H1 (cell line): ENCODE results near the gene LCOR. TPM values are rescaled to one million over a fixed set of nuclear protein-coding genes. Genes with fewer than 3 reads are reported as not detected.

Experiments
- CTCF ChIA-PET: fragments of 300-600 bp; sonication (Branson Sonifier 250); formaldehyde crosslinking; loops from one replicate; lab custom pipeline; 2021; ENCODE audit not compliant: partially characterized antibody; lab: Charles Lee
- POLR2A ChIA-PET: fragments of 300-600 bp; sonication (Branson Sonifier 250); formaldehyde crosslinking; loops from one replicate; lab custom pipeline; 2021; ENCODE audit warnings: inconsistent platforms; ENCODE audit not compliant: partially characterized antibody; lab: Charles Lee
- DNase-seq, 2 experiments: peaks; one replicate each; pipeline versions ENCODE4 v3.0.0 to v3.0.0-alpha.2; 2010 to 2022; ENCODE audit warnings: low spot score in 2 of 2, low read depth in 1 of 2, mixed read lengths in 1 of 2
- FAIRE-seq: peaks from 2 replicates; lab custom pipeline; 2011; peaks lifted over from hg19 to GRCh38; lab: Jason Lieb, UNC
- H2AFZ ChIP-seq: 2 replicates; pipeline ENCODE4 v1.8.1; 2012; ENCODE audit warnings: low read length, inconsistent platforms
- H2AK5ac ChIP-seq: 2 replicates; pipeline ENCODE4 v1.6.1; 2013; ENCODE audit warnings: low read depth, low read length
- H2BK120ac ChIP-seq: replicated peaks from 2 replicates; pipeline ENCODE3; 2013; ENCODE audit warnings: low read depth, low read length, inconsistent platforms
- H2BK12ac ChIP-seq: 2 replicates; pipeline ENCODE4 v1.6.1; 2013; ENCODE audit warnings: low read depth, low read length
- H2BK15ac ChIP-seq: 2 replicates; pipeline ENCODE4 v1.6.1; 2013; ENCODE audit warnings: low read length
- H2BK20ac ChIP-seq: 2 replicates; pipeline ENCODE4 v1.6.1; 2013; ENCODE audit warnings: low read length
- H2BK5ac ChIP-seq: 2 replicates; pipeline ENCODE4 v1.6.1; 2013; ENCODE audit warnings: low read depth, low read length
- H3K14ac ChIP-seq: 2 replicates; pipeline ENCODE4 v1.6.1; 2013; ENCODE audit warnings: inconsistent platforms; ENCODE audit not compliant: insufficient read length
- H3K18ac ChIP-seq: 2 replicates; pipeline ENCODE4 v1.6.1; 2013; ENCODE audit warnings: low read length; ENCODE audit errors: extremely low read depth
- H3K23ac ChIP-seq: 2 replicates; pipeline ENCODE4 v1.6.1; 2013; ENCODE audit warnings: inconsistent platforms; ENCODE audit not compliant: insufficient read length
- H3K23me2 ChIP-seq: 2 replicates; pipeline ENCODE4 v1.6.1; 2013; ENCODE audit warnings: low read depth, low read length
- H3K27ac ChIP-seq: 2 replicates; pipeline ENCODE4 v1.6.1; 2011; ENCODE audit warnings: low read depth, low read length, inconsistent platforms
- H3K27me3 ChIP-seq, 4 experiments: replicated peaks in 1 of 4; 1 replicate in 1 of 4; 2 replicates in 3 of 4; pipeline versions ENCODE4 v1.6.1 to v1.8.1; 2011 to 2013; ENCODE audit warnings: low read length in 3 of 4, mild to moderate bottlenecking in 3 of 4, inconsistent platforms in 2 of 4, mixed read lengths in 2 of 4, moderate library complexity in 1 of 4; ENCODE audit not compliant: control insufficient read depth in 3 of 4, insufficient read depth in 3 of 4; ENCODE audit errors: extremely low read depth in 1 of 4
- H3K36me3 ChIP-seq, 4 experiments: 2 replicates each; pipeline versions ENCODE4 v1.6.1 to v1.8.1; 2011 to 2013; ENCODE audit warnings: mild to moderate bottlenecking in 4 of 4, low read length in 3 of 4, moderate library complexity in 2 of 4, control low read depth in 1 of 4, inconsistent platforms in 1 of 4; ENCODE audit not compliant: insufficient read depth in 4 of 4, control insufficient read depth in 2 of 4
- H3K4ac ChIP-seq: replicated peaks from 2 replicates; pipeline ENCODE3; 2013; ENCODE audit warnings: low read length, low read depth, mixed read lengths, inconsistent platforms; ENCODE audit not compliant: insufficient read length
- H3K4me1 ChIP-seq, 4 experiments: replicated peaks in 1 of 4; 1 replicate in 1 of 4; 2 replicates in 3 of 4; pipeline versions ENCODE4 v1.6.1 to v1.8.1; 2011 to 2013; ENCODE audit warnings: low read length in 3 of 4, inconsistent platforms in 2 of 4, mixed read lengths in 1 of 4; ENCODE audit not compliant: insufficient read depth in 4 of 4, control insufficient read depth in 3 of 4
- H3K4me2 ChIP-seq, 2 experiments: 2 replicates each; pipeline versions ENCODE4 v1.6.1 to v1.8.1; 2011 to 2013; ENCODE audit warnings: low read depth in 2 of 2, low read length in 2 of 2, control low read depth in 1 of 2, inconsistent platforms in 1 of 2, mild to moderate bottlenecking in 1 of 2; ENCODE audit not compliant: insufficient read depth in 1 of 2
- H3K4me3 ChIP-seq, 4 experiments: fragments of 200-600, 300-600 bp in 1 of 4; sonication (generic), shearing (Covaris generic), sonication (Bioruptor Twin) in 1 of 4; 2 replicates each; pipeline versions ENCODE4 v1.5.1 to v1.8.1; 2011 to 2016; ENCODE audit warnings: low read length in 4 of 4, low read depth in 3 of 4, control low read depth in 2 of 4, inconsistent platforms in 2 of 4, mild to moderate bottlenecking in 2 of 4, mixed read lengths in 1 of 4, moderate library complexity in 1 of 4; ENCODE audit not compliant: insufficient read depth in 2 of 4; ENCODE audit errors: extremely low read depth in 1 of 4
- H3K56ac ChIP-seq: replicated peaks from 2 replicates; pipeline ENCODE3; 2013; ENCODE audit warnings: low read depth, mild to moderate bottlenecking, mixed read lengths, low read length, inconsistent platforms; ENCODE audit not compliant: insufficient read length
- H3K79me1 ChIP-seq: 2 replicates; pipeline ENCODE4 v1.6.1; 2013; ENCODE audit warnings: low read depth, low read length, control low read depth
- H3K79me2 ChIP-seq, 2 experiments: 2 replicates each; pipeline versions ENCODE4 v1.6.1 to v1.8.1; 2012 to 2013; ENCODE audit warnings: low read length in 2 of 2, mild to moderate bottlenecking in 2 of 2, inconsistent platforms in 1 of 2; ENCODE audit not compliant: insufficient read depth in 2 of 2, control insufficient read depth in 1 of 2
- H3K9ac ChIP-seq, 4 experiments: replicated peaks in 1 of 4; 1 replicate in 1 of 4; 2 replicates in 3 of 4; pipeline versions ENCODE4 v1.6.1 to v1.8.1; 2011 to 2013; ENCODE audit warnings: low read depth in 3 of 4, low read length in 3 of 4, control low read depth in 2 of 4, mild to moderate bottlenecking in 2 of 4, moderate library complexity in 2 of 4, inconsistent platforms in 1 of 4; ENCODE audit errors: extremely low read depth in 1 of 4
- H3K9me3 ChIP-seq, 2 experiments: 2 replicates each; pipeline versions ENCODE4 v1.6.1 to v1.8.1; 2012 to 2013; ENCODE audit warnings: mild to moderate bottlenecking in 2 of 2, moderate library complexity in 2 of 2, control low read depth in 1 of 2, inconsistent platforms in 1 of 2, low read depth in 1 of 2, low read length in 1 of 2, mixed read lengths in 1 of 2; ENCODE audit not compliant: insufficient read depth in 2 of 2
- H4K20me1 ChIP-seq, 2 experiments: replicated peaks in 1 of 2; 2 replicates each; pipeline versions ENCODE3 to v1.8.1; 2011 to 2013; ENCODE audit warnings: inconsistent platforms in 2 of 2, low read length in 2 of 2, mild to moderate bottlenecking in 1 of 2; ENCODE audit not compliant: insufficient read depth in 2 of 2, control insufficient read depth in 1 of 2
- H4K5ac ChIP-seq: 2 replicates; pipeline ENCODE4 v1.6.1; 2013; ENCODE audit warnings: low read length, low read depth, mixed read lengths, inconsistent platforms; ENCODE audit not compliant: insufficient read length
- H4K8ac ChIP-seq: 2 replicates; pipeline ENCODE4 v1.8.0; 2013; ENCODE audit warnings: mild to moderate bottlenecking, moderate library complexity, low read length, inconsistent platforms; ENCODE audit not compliant: insufficient read depth; ENCODE audit errors: extremely low read depth
- H4K91ac ChIP-seq: replicated peaks from 2 replicates; pipeline ENCODE3; 2013; ENCODE audit warnings: low read length, mixed read lengths, inconsistent platforms; ENCODE audit not compliant: insufficient read length
- BCL11A ChIP-seq, 2 experiments: IDR thresholded peaks; one replicate each; pipeline ENCODE4 v1.6.1; 2011; ENCODE audit warnings: low read depth in 2 of 2, low read length in 2 of 2, mild to moderate bottlenecking in 2 of 2
- CBX8 ChIP-seq: fragments of 300-800, 300-1000 bp; sonication (generic); IDR thresholded peaks from 2 replicates; pipeline ENCODE4 v1.7.1; 2016; ENCODE audit warnings: low read depth, low read length, borderline replicate concordance
- CHD2 ChIP-seq: IDR thresholded peaks from 2 replicates; pipeline ENCODE4 v1.6.1; 2012; ENCODE audit warnings: low read length, improper control_type of control experiment
- FOSL1 ChIP-seq: IDR thresholded peaks from 2 replicates; pipeline ENCODE4 v1.6.1; 2011; ENCODE audit warnings: mild to moderate bottlenecking, low read depth, low read length, moderate library complexity; ENCODE audit not compliant: insufficient read depth
- HDAC2 ChIP-seq, 2 experiments: fragments of 300-600 bp in 1 of 2; sonication (generic) in 1 of 2; IDR thresholded peaks; 2 replicates each; pipeline ENCODE4 v1.6.1; 2011 to 2012; ENCODE audit warnings: low read depth in 2 of 2, low read length in 2 of 2, mild to moderate bottlenecking in 2 of 2, moderate library complexity in 2 of 2, borderline replicate concordance in 1 of 2, inconsistent platforms in 1 of 2
- KDM4A ChIP-seq: IDR thresholded peaks from one replicate; pipeline ENCODE4 v1.7.1; 2012; ENCODE audit warnings: low read depth, mild to moderate bottlenecking, moderate library complexity, low read length, inconsistent platforms; ENCODE audit not compliant: severe bottlenecking
- MAFK ChIP-seq: IDR thresholded peaks from 2 replicates; pipeline ENCODE4 v1.6.1; 2012; ENCODE audit warnings: low read depth, mild to moderate bottlenecking, improper control_type of control experiment, low read length
- POLR2A ChIP-seq, 2 experiments: IDR thresholded peaks; 1 replicate in 1 of 2; 2 replicates in 1 of 2; pipeline ENCODE4 v1.6.1; 2011; ENCODE audit warnings: low read depth in 2 of 2, low read length in 2 of 2, mild to moderate bottlenecking in 2 of 2; ENCODE audit errors: control extremely low read depth in 1 of 2
- RXRA ChIP-seq: IDR thresholded peaks from 2 replicates; pipeline ENCODE4 v1.6.1; 2011; ENCODE audit warnings: low read depth, mild to moderate bottlenecking, low read length, moderate library complexity; ENCODE audit not compliant: insufficient read depth
- SIN3A ChIP-seq, 2 experiments: IDR thresholded peaks in 1 of 2; conservative IDR thresholded peaks in 1 of 2; 2 replicates each; pipeline ENCODE4 v1.6.1; 2011 to 2012; ENCODE audit warnings: low read length in 2 of 2, improper control_type of control experiment in 1 of 2, low read depth in 1 of 2, mild to moderate bottlenecking in 1 of 2
- SIX5 ChIP-seq: IDR thresholded peaks from 2 replicates; pipeline ENCODE4 v1.6.1; 2011; ENCODE audit warnings: mild to moderate bottlenecking, low read depth, low read length
- SRF ChIP-seq: IDR thresholded peaks from 2 replicates; pipeline ENCODE4 v1.6.1; 2011; ENCODE audit warnings: mild to moderate bottlenecking, low read depth, low read length, moderate library complexity
- TAF1 ChIP-seq: IDR thresholded peaks from 2 replicates; pipeline ENCODE4 v1.6.1; 2011; ENCODE audit warnings: mild to moderate bottlenecking, low read depth, low read length
- TCF12 ChIP-seq: IDR thresholded peaks from 2 replicates; pipeline ENCODE4 v1.6.1; 2011; ENCODE audit warnings: low read depth, mild to moderate bottlenecking, low read length
- TEAD4 ChIP-seq: IDR thresholded peaks from 2 replicates; pipeline ENCODE4 v1.6.1; 2012; ENCODE audit warnings: low read depth, low read length, inconsistent platforms, mixed read lengths
- WGBS, 2 experiments: shearing (Covaris generic) in 1 of 2; methylation state at CpG; one replicate each; pipeline versions ENCODE4 v1.1.6 to v1.1.7; 2013 to 2015; ENCODE audit warnings: low lambda C conversion rate in 2 of 2, mixed read lengths in 2 of 2, inconsistent platforms in 1 of 2, low coverage in 1 of 2, missing lambda C conversion rate in 1 of 2; ENCODE audit not compliant: insufficient replicate concordance in 2 of 2, insufficient coverage in 1 of 2, insufficient read length in 1 of 2; ENCODE audit errors: extremely low coverage in 1 of 2, missing lambda C conversion rate in 1 of 2; 5-methylcytosine and 5-hydroxymethylcytosine counted together
- polyA plus RNA-seq, 7 experiments: library from polyadenylated mRNA; depleted of rRNA in 3 of 7; stranded (reverse) in 5 of 7; unstranded in 2 of 7; fragments of >200 nt in 5 of 7; fragments of 200-250 nt in 2 of 7; gene quantifications; 1 replicate in 5 of 7; 2 replicates in 1 of 7; 4 replicates in 1 of 7; pipeline versions ENCODE4 v1.2.1 to v1.2.3, GENCODE V29; 2011 to 2013; ENCODE audit warnings: missing spikeins in 2 of 7, mixed read lengths in 2 of 7
- total RNA-seq: library from RNA; stranded (reverse); fragmentation: NEBNext Ultra II Directional; extraction: Animal tissue kit (Norgen Biotek cat#: 25700); gene quantifications from 2 replicates; pipeline ENCODE4 v1.2.1, GENCODE V29; 2021

LCOR gene
- total and polyA plus RNA-seq, 2 of the 8 experiments (the other 6 are each of a cell fraction or from before 2014, with no cell fraction given): 4.7 to 25.5 TPM

GRCh38 chr10:96856317-96856716 lies 24.2 kb downstream of the LCOR start:
- H4K8ac ChIP-seq: no peak overlapping the region
- no peak overlapping the region for H3K4me2 ChIP-seq
- H3K23me2 ChIP-seq: no peaks in the 10 kb centered on the region; the same call in 1 of the 2 replicates
- H2BK120ac ChIP-seq: no peak overlapping the region
- no peak overlapping the region for H3K9ac ChIP-seq
- peaks cover 3 to 90% of the 10 kb centered on the region in 2 experiments; a peak in 3 of 4 replicates for H3K79me2 ChIP-seq
- TF ChIP-seq FOSL1 (no peak), BCL11A (IDR thresholded peaks at IDR 0.05; ENCODE audit: low read depth in 2 of 2, low read length in 2 of 2) (no peak), HDAC2 (IDR thresholded peaks at IDR 0.05; ENCODE audit: borderline replicate concordance in 1 of 2, low read depth in 2 of 2, low read length in 2 of 2) (no peak), KDM4A (no peak), SRF (no peak), RXRA (no peak), TEAD4 (no peak), MAFK (no peak), CHD2 (no peak), SIX5 (no peak), CBX8 (no peak), TAF1 (no peak), POLR2A (IDR thresholded peaks at IDR 0.05; ENCODE audit: control extremely low read depth in 1 of 2, low read depth in 2 of 2, low read length in 2 of 2) (no peak), SIN3A (conservative IDR thresholded peaks at IDR 0.05 in 1 of 2, IDR thresholded peaks at IDR 0.05 in 1 of 2; ENCODE audit: low read depth in 1 of 2, low read length in 2 of 2) (no peak), TCF12 (no peak)
- no peak overlapping the region for H2AFZ ChIP-seq
- H3K27ac ChIP-seq: no peak overlapping the region
- peaks cover 7% of the 10 kb centered on the region for H3K79me1 ChIP-seq
- no peak overlapping the region for H2BK12ac ChIP-seq
- no peak overlapping the region for H3K4me3 ChIP-seq
- no peak overlapping the region for H2BK15ac ChIP-seq
- H3K56ac ChIP-seq: no peak overlapping the region
- H4K91ac ChIP-seq: no peak overlapping the region
- ChIA-PET CTCF (interaction anchor here (0.9 to 1.4 kb wide), 2 partner anchors 10 to 177 kb away, joined by 4 to 5 read pairs; no protein-coding TSS in a partner anchor), POLR2A (no interaction called here)
- no peak overlapping the region for H3K4ac ChIP-seq
- H4K20me1 ChIP-seq: peaks cover 4 to 10% of the 10 kb centered on the region in 2 experiments
- H3K4me1 ChIP-seq: peaks cover 0 to 5% (median 0%) of the 10 kb centered on the region in 4 experiments; a peak in 1 of 7 replicates
- no peak overlapping the region for H3K23ac ChIP-seq
- no peaks in the 10 kb centered on the region for H3K9me3 ChIP-seq
- no peak overlapping the region for H3K14ac ChIP-seq
- H3K36me3 ChIP-seq: peaks cover 0 to 3% (median 0%) of the 10 kb centered on the region in 4 experiments; a peak in 1 of 8 replicates
- no peak overlapping the region for H2BK5ac ChIP-seq
- no peak overlapping the region for H2AK5ac ChIP-seq
- H4K5ac ChIP-seq: no peak overlapping the region
- FAIRE-seq (no peak), DNase-seq (no peak)
- 78% methylated on average over 3 of the region's 3 CpGs; no CpG with 5 or more reads in 1 of the 2 experiments for WGBS, 2 experiments
- H3K27me3 ChIP-seq: no peaks in the 10 kb centered on the region
- no peak overlapping the region for H2BK20ac ChIP-seq
- H3K18ac ChIP-seq: no peak overlapping the region
